GM19099 (cell line): ENCODE results near the gene TMEM109.

ENCODE experiments used
- POLR2A ChIP-seq: IDR thresholded peaks from 3 replicates; pipeline ENCODE4 v1.6.1; 2011; ENCODE audit warnings: low read depth; ENCODE audit not compliant: insufficient read length; ENCODE audit errors: extremely low read depth

Gene TMEM109

DNA sequence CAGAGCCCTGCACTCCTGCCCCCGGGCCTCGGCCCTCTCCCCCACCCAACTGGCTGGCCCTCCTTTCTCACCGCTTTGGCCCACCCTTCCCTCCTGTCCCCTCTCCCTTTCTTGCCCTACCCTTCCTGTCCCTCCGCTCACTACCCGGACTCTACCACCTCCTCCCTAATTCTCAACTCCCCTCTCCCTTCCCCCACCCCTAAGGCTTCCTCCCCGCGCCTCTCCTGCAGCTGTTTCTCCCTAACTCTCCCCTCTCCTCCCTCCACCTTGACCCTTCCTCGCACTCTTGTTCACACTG lies 37.6 kb downstream of the TMEM109 start:
- TF ChIP-seq POLR2A: no peak

DNA sequence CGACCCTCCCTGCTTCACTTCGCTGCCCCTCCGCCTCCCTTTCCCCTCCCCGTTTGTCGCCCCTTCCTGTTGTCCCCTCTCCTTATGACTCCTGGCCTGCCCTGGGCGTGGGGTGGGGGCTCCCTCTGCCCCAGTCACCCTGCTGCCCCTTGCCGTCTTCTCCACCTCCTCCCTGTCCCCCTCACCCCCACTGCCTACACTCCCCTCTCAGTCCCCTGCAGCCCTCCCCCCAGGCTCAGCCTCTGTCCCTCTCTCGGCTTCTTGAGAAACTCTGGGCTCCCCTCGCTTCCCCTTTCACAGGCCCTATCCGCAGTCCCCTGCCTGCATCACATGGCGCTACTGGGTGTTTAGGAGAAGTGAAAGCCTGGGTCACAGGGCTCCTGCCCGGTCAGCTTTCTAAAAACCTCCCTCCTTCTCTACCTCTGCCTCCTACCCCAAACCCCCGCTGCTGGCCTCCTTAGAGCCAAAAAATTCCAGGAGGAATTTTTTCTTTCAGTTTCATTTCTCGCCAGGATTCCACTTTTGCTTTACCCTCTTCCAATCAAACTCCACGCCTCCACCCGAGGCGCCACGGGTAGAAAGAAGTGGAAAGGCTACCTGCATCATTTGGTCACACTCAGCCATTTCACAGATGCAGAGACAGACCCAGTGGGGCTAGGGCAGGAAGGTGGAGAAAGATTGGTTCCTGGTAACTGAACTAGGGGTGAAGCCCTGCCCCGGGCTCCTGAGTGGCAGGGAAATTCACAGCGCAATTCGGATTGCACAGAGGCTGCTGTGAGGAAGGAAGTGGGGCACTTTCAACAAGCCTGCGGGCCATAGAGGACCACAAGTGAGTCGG lies 38.2 kb downstream of the TMEM109 start, which contains the start of gene SLC15A3:
TSS of gene SLC15A3 (minus strand) at position 273 of the 838 bp plus-strand sequence. CDS start 625 bp downstream, outside the sequence.
- peak; percentile 40 for TF ChIP-seq POLR2A

DNA sequence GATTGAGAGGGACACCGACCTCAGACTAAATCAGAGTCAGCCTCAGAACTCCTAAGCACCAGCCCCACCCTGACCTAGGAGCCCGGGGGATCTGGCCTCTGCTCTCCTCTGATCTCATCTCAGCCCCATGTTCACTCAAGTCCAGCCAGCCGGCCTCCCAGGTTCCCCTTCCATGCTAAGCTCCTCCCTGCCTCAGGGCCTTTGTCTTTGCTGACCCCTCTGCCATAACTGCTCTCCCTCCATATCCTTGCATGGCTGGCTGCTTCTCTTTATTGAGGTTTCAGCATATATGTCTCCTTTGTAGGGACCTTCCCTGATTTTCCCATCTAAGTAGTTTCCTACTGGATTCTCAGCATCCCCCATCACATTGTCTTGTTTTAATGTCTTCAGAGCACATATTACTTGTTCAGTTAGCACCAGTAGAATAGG lies 38.8 kb downstream of the TMEM109 start:
- TF ChIP-seq POLR2A: peak; percentile 43

DNA sequence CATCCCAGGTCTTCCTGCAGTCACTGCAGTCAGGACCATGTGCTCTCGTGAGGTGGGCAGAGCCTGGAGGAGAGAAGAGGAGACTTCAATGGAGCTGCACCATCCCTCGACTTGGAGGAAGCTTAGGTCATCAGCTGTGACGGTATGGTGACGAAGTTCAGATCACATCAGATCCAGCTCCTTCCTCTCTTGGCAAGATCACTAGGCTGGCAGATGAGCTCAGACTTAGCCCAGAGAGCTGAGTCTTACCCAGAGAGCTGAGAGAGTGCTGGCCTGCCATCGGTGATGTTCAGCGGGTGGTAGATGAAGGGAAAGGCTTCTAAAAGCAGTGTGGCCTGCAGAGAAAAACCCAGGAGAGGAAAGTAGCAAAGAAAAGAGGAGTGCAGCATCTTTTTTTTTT lies 39.8 kb downstream of the TMEM109 start:
- TF ChIP-seq POLR2A: no peak

DNA sequence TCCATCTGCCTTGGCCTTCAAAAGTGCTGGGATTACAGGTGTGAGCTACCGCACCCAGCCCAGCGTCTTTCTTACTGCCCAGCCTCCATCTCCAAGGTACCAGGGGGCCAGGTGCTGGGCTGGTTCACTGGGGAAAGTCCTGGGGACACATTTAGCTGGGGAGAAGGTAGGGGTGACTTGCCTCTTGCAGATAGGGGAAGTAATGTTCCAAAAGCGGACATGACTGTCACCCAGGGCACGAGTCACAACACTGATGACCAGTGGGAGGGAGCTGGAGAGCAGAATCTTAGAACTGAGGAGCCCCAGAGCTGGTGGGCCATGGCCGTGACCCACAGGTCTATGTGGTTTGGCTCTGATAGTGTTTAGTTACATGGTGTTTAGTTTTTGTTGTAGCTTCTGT lies 40.5 kb downstream of the TMEM109 start:
- no peak for TF ChIP-seq POLR2A

DNA sequence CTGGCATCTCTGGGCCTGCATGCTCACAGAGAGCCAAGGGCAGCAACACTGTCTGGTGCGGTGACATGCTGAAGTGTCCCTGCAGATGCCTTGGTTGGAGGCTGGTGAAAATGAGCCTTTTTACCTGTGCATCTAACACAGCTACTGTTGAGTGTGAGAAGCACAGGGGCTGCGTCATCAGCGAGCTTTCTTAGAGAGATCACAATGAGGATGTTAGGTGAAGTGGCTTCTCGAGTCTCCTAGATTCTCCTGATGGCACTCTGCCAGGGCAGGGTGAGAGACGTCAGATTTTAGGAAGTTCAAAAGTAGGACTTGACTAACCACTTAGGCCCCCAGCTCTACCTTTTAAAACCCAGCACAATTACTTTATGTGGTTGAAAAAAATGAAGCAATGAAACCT lies 41.6 kb downstream of the TMEM109 start:
- TF ChIP-seq POLR2A: no peak

DNA sequence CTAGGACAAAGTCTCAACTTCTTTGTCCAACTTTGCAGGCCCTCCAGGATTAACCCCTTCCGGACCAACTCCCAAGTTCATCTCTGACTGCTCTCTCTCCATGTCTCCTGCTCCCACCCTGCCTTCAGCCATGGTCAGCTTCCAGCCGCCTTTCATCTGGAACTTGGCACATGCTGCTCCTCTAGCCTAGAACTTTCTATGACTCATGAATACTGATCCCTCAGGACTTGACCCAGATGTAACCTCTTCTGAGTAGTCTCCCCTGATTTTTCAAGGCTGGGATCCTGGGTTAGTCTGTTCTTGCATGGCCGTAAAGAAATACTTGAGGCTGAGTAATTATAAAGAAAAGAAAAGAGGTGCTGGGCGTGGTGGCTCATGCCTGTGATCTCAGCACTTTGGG lies 43.2 kb downstream of the TMEM109 start:
- no peak for TF ChIP-seq POLR2A

DNA sequence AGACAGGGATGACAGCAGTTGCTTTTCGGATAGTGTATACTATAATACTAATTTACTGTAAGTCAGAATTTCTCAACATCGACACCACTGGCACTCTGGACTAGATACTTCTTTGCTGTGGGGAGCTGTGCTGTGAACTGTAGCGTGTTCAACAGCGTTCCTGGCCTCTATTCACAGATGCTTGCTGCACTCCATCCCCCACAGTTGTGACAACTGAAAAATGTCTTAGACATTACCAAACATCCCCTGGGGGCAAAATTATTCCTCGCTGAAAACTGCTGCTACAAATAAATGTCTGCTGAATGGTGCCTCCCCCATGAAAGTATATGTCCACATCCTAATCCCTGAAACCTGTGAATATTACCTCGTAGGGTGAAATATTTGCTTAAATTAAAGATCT lies 45.5 kb downstream of the TMEM109 start:
- TF ChIP-seq POLR2A: no peak

DNA sequence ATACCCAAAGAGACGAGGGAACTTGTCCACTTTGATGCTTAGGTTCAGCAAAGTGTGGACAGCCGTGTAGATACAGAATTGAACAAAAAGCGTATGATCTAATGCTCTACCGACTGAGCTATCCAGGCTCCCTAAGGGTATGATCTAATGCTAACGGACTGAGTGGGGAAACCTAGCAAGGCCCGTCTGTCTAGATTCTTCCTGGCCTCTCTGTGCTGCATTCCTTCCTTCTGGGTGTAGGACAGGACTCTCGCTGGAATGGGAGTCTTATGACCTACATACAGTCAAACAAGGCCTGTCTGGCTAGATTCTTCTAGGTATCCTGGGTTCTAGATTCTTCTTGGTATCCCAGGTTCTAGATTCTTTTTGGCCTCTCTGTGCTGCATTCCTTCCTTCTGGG lies 46.4 kb downstream of the TMEM109 start:
- no peak for TF ChIP-seq POLR2A

DNA sequence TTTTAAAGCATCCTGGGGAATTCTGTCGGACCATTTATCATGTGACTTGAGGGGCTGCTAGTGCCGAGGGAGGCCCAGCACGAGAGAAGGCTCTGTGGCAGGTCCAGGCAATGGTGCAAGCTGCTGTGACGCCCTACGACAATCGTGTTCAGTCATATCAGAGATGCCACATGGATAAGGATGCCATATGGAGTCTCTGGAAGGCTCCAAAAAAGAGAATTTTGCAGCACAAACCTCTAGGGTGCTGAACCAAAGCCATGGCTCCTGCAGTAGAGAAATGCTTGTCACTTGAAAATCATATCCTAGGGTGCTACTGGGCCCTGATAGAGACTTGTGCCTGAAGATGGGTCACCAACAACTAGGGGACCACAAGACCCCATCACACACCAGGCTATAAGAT lies 50.8 kb downstream of the TMEM109 start:
- no peak for TF ChIP-seq POLR2A

DNA sequence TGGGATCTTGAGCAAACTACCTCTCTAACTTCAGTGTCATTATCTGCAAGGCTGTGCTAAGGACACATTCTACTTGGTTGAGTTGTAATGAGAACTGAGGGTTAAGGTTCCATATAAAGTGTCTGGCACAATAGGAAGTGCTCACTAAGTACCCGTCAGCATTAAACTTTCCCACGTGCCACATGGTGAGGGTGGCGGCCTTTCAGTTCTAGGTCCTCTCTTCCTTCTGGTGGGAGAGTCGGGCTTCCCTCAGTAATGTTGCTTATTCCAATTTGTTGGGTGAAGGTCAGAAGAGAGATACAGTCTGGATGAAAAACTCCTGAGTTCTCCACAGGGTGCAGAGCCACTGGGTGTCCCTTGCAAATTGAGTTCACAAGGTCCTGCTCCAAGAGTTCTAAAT lies 52.9 kb downstream of the TMEM109 start:
- TF ChIP-seq POLR2A: no peak

DNA sequence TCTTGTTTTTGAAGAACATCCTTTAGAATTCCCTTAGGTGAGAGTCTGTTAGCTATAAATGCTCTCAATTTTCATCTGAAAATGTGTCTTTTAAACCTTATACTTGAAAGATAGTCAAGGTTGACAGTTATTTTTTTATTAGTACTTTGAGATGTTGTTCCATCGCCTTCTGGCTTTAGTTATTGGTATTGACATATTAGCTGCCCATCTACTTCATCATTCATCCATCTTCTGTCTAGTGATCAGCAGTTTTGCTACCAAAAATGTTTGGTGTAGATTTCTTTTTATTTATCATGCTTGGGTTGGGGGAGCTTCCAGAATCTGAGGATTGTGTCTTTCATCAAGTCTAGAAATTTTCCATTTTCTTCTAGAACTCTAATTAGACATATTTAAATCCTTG lies 54.3 kb downstream of the TMEM109 start:
- TF ChIP-seq POLR2A: no peak

DNA sequence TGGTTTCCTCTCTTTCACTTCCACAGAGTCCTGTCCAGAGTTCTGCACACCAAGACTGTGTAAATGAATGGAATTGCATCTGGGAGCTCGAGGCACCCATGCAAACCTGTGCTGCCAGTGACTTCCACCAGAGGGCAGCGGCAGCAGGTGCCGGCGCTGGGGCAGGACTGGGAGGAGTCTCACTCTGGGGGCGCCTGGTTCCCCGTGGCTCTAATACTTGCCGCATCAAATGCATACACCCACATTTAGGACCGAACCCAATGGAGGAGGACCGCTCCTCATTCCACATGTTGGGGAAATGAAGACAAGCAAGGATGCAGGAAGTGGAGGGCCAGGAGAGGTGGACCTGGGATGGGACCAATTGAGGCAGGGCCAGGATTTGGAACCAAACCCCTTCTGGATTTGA lies 56.4 kb downstream of the TMEM109 start:
- TF ChIP-seq POLR2A: no peak

DNA sequence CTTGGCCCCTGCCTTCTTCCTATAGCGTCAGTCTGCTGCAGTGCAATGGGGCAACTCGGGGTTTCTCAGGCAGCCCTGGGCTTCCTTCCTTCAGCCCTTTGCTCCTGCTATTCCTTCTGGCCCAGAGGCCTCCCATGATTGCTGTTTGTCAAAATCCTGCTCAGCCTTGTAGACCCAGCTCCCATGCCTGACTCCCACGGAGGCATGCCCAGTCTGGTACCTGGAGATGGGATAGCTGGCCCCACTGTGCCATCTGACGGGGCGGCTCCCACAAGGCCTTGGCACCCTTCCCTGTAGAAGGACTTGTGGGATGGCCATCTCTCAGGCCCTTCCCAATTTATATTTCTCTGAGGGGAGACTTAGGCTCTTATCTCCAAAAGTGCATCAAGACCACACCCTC lies 56.9 kb downstream of the TMEM109 start:
- TF ChIP-seq POLR2A: no peak

DNA sequence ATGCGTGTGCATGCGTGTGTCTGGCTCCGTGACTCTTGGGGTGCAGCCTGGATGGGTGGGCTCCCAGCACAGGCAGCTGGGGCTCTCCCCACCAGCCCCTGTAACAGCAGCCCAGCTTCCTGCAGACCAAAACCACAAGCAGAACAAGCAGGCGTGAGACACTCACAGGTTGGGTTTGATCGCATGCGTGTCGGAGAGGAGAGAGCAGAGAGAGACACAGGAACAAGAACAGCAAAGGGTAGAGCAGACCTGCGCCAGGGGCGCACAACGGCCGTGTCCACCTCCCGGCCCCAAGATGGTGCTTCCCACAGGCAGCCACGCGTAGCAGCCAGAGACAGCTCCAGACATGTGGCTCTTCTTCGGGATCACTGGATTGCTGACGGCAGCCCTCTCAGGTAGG lies 57.6 kb downstream of the TMEM109 start, which contains the start of gene CD6:
TSS of gene CD6 (plus strand) at position 161 of the 400 bp plus-strand sequence. CDS start at position 347, 186 bp downstream.
- TF ChIP-seq POLR2A: no peak

DNA sequence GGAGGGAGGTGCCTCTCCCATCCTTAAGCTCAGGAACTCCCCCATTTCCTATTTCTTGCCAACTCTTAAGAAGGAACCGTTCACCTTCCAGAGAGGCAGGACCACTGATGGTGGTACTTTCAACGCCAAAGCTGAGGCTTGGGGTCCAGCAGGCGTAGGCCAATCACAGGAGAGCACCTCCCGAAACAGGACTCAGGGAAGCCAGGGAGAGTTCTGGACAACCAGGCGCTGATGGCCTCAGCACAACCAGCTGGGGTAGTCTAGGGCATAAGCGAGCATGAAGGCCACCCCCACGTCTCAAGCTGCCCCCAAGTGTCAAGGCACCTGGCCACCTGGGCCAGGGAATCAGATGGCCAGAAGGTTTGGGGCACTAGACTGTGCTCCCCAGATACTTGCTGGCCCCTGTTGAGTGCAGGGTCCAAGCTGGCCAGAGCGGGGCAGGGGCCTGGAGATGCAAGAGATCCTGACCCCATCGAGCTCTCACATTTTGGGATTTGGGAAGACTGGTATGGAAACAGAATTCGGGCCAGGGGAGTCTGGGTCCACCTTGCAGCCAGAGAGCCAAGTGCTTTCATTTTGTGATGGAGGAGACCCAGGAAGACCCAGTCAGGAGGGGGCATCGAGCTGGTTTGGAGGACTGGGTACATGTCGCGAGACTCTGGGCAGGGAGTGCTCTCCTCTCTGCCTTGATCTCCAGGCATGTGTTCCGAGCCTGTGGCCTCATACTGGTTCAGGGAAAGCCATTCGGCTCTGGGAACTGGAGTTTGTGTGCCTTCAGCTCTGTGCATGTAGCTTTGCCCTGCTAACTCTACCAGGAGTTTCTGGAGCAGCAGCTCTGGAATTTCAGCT lies 58.4 kb downstream of the TMEM109 start:
- no peak for TF ChIP-seq POLR2A
